Kasumi-1 (cell line): ENCODE results near the gene NAB1.
A peak's percentile ranks its signal among the peaks of the same experiment; 100 is the strongest.
"Not testable (repeated sequence)": the region's sequence is repeated elsewhere in the genome, so short reads cannot be mapped to it uniquely, and the experiment has no call there.

Source experiments
- DNase-seq, 2 experiments: peaks; one replicate each; lab custom pipeline; 2025; lab: John Stamatoyannopoulos, UW

NAB1 gene

GRCh38 chr2:190670182-190670946 is 21.5 kb downstream of the NAB1 start:
- no peak for DNase-seq

DNA sequence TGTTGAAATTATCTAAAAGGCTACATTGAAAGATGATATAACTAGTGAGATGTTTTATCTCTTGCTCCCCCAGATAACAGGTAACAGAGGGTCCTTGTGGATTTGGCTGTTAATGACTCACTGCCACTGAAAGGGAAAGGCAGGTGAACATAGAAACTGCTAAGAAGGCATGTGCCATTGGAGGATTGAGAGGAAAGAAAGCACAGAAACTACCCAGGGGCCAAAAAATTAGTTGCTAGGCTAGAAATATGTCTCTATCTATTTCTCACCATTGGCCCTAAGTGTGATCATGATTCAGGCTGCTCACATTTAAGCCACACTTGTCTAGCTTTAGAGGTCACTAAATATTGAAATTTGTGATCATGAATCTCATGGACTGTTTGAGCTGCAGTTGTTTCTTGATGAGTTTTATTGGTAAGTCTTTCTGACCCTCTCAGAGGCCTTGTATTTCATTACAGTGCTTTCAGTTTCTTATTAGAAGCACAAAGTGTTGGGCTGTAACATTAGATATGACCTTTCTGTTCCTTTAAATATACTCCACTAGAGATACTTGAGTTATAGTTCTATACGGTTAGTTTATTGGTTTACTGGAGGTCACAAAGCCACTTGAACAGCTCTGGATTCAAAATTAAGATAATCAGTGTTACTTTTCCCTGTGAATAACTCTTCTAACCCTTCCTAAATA is 26.2 kb downstream of the NAB1 start:
- DNase-seq = no peak

GRCh38 chr2:190677255-190677654 is 28.4 kb downstream of the NAB1 start:
- DNase-seq = no peak

DNA sequence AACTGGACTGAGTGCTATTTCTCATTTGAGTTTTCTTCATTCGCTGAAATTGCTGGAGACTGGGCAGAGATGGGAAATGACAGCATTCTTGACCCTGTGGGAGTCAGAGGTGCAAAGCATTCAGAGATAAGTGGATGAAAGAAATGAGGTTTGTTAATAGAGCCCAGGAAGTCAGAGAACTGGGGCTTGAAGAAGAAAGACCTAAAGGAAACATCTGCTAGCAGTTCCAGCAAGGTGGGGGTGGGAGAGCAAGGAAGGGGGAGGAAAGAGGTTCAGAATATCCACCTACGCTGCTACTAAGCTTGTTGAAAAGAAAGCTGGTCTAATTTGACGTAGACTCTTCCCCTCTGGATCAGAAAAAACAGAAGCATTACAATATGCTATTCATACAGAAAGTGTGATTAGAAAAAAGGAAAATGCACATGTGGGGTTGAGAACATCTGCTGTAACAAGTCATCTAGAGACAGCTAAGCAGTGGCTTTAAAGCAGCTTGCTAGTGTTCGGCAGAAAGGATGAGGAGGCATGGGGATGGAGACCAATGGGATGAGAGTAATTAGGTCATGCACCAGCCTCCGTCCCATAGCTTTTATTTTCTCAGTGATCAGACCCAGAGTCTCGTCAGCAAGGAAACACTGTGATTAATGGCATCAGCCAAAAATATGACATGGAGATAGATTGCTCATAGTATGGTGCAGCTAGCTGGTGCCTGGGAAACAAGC is 29.7 kb downstream of the NAB1 start:
- peak; percentile 88 to 92 for DNase-seq

- DNase-seq = no peak
Observed at GRCh38 chr2:190679391-190679790, 30.5 kb downstream of the NAB1 start.

- peak; percentile 35 to 50 for DNase-seq
Observed at GRCh38 chr2:190679813-190680591, 31.1 kb downstream of the NAB1 start.

GRCh38 chr2:190682168-190682567 is 33.3 kb downstream of the NAB1 start:
- no peak for DNase-seq

GRCh38 chr2:190683802-190684201 is 34.9 kb downstream of the NAB1 start:
- DNase-seq = no peak

- DNase-seq = no peak
Observed at GRCh38 chr2:190684931-190685330, 36.0 kb downstream of the NAB1 start.

GRCh38 chr2:190685333-190685732 is 36.5 kb downstream of the NAB1 start:
- no peak for DNase-seq

GRCh38 chr2:190693533-190694232 is 44.8 kb downstream of the NAB1 start:
- DNase-seq = no peak

DNA sequence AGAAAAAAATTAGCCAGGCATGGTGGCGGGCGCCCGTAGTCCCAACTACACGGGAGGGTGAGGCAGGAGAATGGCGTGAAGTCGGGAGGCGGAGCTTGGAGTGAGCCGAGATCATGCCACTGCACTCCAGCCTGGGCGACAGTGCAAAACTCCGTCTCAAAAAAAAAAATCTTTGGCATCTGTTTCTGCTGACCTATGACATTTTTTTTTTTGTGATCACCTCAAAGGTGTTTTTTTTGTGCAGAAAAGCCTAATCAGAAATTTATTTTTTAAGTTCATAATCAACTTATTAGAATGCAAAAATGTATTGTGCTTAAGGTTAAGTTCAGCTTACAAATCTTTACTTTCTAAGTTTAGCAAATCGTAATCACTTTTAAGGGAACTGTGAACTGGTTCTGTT is 45.6 kb downstream of the NAB1 start:
- DNase-seq = no peak

DNA sequence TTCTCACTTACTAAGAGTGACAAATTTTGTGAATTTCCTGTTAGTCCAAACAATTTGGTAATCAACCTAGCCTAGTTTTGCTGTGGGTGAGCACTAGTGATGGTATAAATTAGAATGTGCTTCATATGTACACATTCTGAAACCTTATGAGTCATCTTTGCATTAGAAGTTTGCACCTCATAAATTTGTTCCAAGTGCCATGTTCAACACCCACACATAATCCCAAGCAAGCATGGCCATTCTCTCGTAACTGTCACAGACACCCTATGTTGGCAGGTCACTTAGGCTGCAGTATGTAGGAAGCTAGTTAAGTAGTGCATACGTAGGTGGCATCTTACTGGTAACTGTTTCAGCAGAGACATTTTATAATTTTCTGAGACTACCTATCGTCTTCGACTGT is 46.9 kb downstream of the NAB1 start:
- DNase-seq = no peak

DNA sequence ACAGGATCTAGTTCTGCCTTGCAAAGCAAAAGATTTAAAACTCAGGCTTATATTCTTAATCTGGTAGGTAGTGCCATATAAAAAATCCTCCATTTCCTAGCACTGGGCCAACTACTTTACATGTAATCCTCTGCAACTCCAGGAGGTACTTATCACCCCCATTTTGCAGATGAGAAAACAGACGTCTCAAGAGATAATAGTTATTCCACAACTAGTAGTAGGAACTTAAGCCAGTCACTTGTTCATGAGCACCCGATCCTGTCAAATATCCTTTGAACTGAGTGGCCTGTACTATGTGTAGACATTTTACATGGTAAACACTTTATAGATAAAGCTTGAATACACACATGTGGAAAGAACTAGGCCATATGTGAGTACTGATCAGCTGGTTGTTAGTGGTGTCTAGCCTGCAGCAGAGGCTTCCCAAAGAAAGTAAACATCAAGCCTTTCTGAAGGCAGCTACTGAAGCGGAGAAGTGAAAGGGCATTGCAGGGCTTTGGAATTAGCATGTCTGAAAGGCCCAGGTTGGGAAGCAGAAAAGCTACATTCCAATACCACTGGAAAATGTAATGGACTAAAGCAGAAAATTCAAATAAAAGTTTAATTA is 48.0 kb downstream of the NAB1 start:
- no peak for DNase-seq

GRCh38 chr2:190697421-190697820 is 48.5 kb downstream of the NAB1 start:
- no peak for DNase-seq

GRCh38 chr2:190698895-190699294 is 50.0 kb downstream of the NAB1 start:
- DNase-seq = no peak

GRCh38 chr2:190701586-190701985 is 52.7 kb downstream of the NAB1 start:
- DNase-seq = no peak

GRCh38 chr2:190705280-190705679 is 56.4 kb downstream of the NAB1 start:
- no peak for DNase-seq

- no peak for DNase-seq
Observed at GRCh38 chr2:190707726-190708125, 58.8 kb downstream of the NAB1 start.

DNA sequence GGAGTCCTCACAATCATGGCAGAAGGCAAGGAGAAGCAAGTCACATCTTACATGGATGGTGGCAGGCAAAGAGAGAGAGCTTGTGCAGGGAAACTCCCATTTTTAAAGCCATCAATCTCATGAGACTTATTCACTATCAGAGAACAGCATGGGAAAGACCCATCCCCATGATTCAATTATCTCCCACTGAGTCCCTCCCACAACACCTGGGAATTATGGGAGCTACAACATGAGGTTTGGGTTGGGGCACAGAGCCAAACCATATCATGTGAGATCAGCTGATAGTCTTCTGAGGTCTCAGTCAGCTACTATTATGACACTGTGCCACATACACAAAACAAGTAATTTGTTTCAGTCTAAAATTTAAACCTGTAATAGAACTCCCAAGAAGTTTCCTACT is 59.8 kb downstream of the NAB1 start:
- DNase-seq = not testable (repeated sequence)

- no peak for DNase-seq
Observed at GRCh38 chr2:190711069-190711468, 62.2 kb downstream of the NAB1 start.
